Astrocyte (in vitro differentiated cells and primary cell): ENCODE results near the gene PARP9. TPM values are rescaled to one million over a fixed set of nuclear protein-coding genes. Genes with fewer than 3 reads are reported as not detected.

ENCODE experiments used
- DNase-seq: peaks from one replicate; pipeline ENCODE4 v3.0.0-alpha.2; 2010; ENCODE audit warnings: low read depth
- FAIRE-seq: peaks from 2 replicates; lab custom pipeline; 2011; peaks lifted over from hg19 to GRCh38; lab: Jason Lieb, UNC
- H2AFZ ChIP-seq: 2 replicates; pipeline ENCODE4 v1.6.0; 2012; ENCODE audit warnings: low read depth, low read length, inconsistent platforms
- H3K27ac ChIP-seq: 2 replicates; pipeline ENCODE4 v1.5.1; 2011; ENCODE audit warnings: low read depth, low read length, inconsistent platforms
- H3K27me3 ChIP-seq: 2 replicates; pipeline ENCODE4 v1.6.0; 2011; ENCODE audit warnings: low read length, inconsistent platforms; ENCODE audit not compliant: insufficient read depth
- H3K36me3 ChIP-seq: 2 replicates; pipeline ENCODE4 v1.5.1; 2011; ENCODE audit warnings: low read length, inconsistent platforms; ENCODE audit not compliant: insufficient read depth
- H3K4me1 ChIP-seq: 2 replicates; pipeline ENCODE4 v1.5.1; 2011; ENCODE audit warnings: low read length, inconsistent platforms; ENCODE audit not compliant: insufficient read depth
- H3K4me2 ChIP-seq: 2 replicates; pipeline ENCODE4 v1.6.0; 2012; ENCODE audit warnings: low read length, inconsistent platforms
- H3K4me3 ChIP-seq: 2 replicates; pipeline ENCODE4 v1.5.1; 2011; ENCODE audit warnings: low read depth, mild to moderate bottlenecking, low read length, inconsistent platforms; ENCODE audit not compliant: insufficient read depth
- H3K79me2 ChIP-seq: 2 replicates; pipeline ENCODE4 v1.6.0; 2012; ENCODE audit warnings: mild to moderate bottlenecking, low read length, inconsistent platforms; ENCODE audit not compliant: insufficient read depth
- H3K9ac ChIP-seq: 2 replicates; pipeline ENCODE4 v1.6.0; 2012; ENCODE audit warnings: mild to moderate bottlenecking, low read length, inconsistent platforms
- H3K9me3 ChIP-seq: 2 replicates; pipeline ENCODE4 v1.5.1; 2012; ENCODE audit warnings: low read depth, mild to moderate bottlenecking, low read length, inconsistent platforms; ENCODE audit not compliant: insufficient read depth
- H4K20me1 ChIP-seq: 2 replicates; pipeline ENCODE4 v1.6.0; 2012; ENCODE audit warnings: low read length, inconsistent platforms; ENCODE audit not compliant: insufficient read depth
- H3K27ac Mint-ChIP-seq: one replicate; pipeline ENCODE4 v1.8.0; 2021; ENCODE audit warnings: mild to moderate bottlenecking, mixed read lengths; ENCODE audit not compliant: unreplicated experiment
- H3K27me3 Mint-ChIP-seq: one replicate; pipeline ENCODE4 v1.8.0; 2021; ENCODE audit warnings: low read depth, mixed read lengths; ENCODE audit not compliant: unreplicated experiment
- H3K36me3 Mint-ChIP-seq: one replicate; pipeline ENCODE4 v1.8.0; 2021; ENCODE audit warnings: low read depth, mixed read lengths; ENCODE audit not compliant: unreplicated experiment
- H3K4me1 Mint-ChIP-seq: one replicate; pipeline ENCODE4 v1.8.0; 2021; ENCODE audit warnings: low read depth, mixed read lengths; ENCODE audit not compliant: unreplicated experiment
- H3K4me3 Mint-ChIP-seq: one replicate; pipeline ENCODE4 v1.8.0; 2021; ENCODE audit warnings: mild to moderate bottlenecking, moderate library complexity, mixed read lengths; ENCODE audit not compliant: unreplicated experiment
- H3K9me3 Mint-ChIP-seq: one replicate; pipeline ENCODE4 v1.8.0; 2021; ENCODE audit warnings: mild to moderate bottlenecking, mixed read lengths; ENCODE audit not compliant: unreplicated experiment
- CTCF ChIP-seq: IDR thresholded peaks from 2 replicates; pipeline ENCODE4 v1.5.1; 2011; ENCODE audit warnings: low read depth, mild to moderate bottlenecking, inconsistent platforms, low read length, moderate library complexity; ENCODE audit not compliant: insufficient read depth
- EZH2 ChIP-seq: IDR thresholded peaks from 2 replicates; pipeline ENCODE4 v1.6.1; 2012; ENCODE audit warnings: mild to moderate bottlenecking, low read length, inconsistent platforms; ENCODE audit not compliant: insufficient read depth
- total RNA-seq: library from RNA; stranded (reverse); gene quantifications from 2 replicates; pipeline ENCODE4 v1.2.1, GENCODE V29; 2021

PARP9 gene
- total RNA-seq, 1 donor from 2014 or later = 74.1 TPM

- Histone ChIP-seq H3K9ac (peak overlapping the region; percentile 40), H3K4me1 (peaks cover 10% of the 10 kb centered on the region), H3K27ac (peak overlapping the region; percentile 60), H3K79me2 (no peaks in the 10 kb centered on the region), H3K4me2 (peak overlapping the region; percentile 51), H3K9me3 (no peaks in the 10 kb centered on the region), H2AFZ (peak overlapping the region; percentile 23), H3K4me3 (no peak overlapping the region), H3K36me3 (peaks cover 5% of the 10 kb centered on the region), H3K27me3 (no peaks in the 10 kb centered on the region), H4K20me1 (peaks cover 4% of the 10 kb centered on the region)
- peak overlapping the region; percentile 46 for H3K4me3 Mint-ChIP-seq
- H3K27ac Mint-ChIP-seq = peak overlapping the region; percentile 94
- no peaks in the 10 kb centered on the region for H3K27me3 Mint-ChIP-seq
- DNase-seq (peak; percentile 54), FAIRE-seq (no peak)
- H3K36me3 Mint-ChIP-seq = peaks cover 37% of the 10 kb centered on the region
- peaks cover 21% of the 10 kb centered on the region for H3K4me1 Mint-ChIP-seq
- TF ChIP-seq EZH2 = no peak
- TF ChIP-seq CTCF = no peak
- H3K9me3 Mint-ChIP-seq = no peaks in the 10 kb centered on the region
Measured at GRCh38 chr3:122555275-122556071, 8.6 kb downstream of the PARP9 start.

GRCh38 chr3:122553171-122553570, 10.9 kb downstream of the PARP9 start:
- H3K36me3 Mint-ChIP-seq = peaks cover 33% of the 10 kb centered on the region
- H3K4me1 Mint-ChIP-seq = peaks cover 17% of the 10 kb centered on the region
- no peaks in the 10 kb centered on the region for H3K9me3 Mint-ChIP-seq
- Histone ChIP-seq H3K9ac (no peak overlapping the region), H4K20me1 (peaks cover 4% of the 10 kb centered on the region), H2AFZ (no peak overlapping the region), H3K27ac (no peak overlapping the region), H3K79me2 (no peaks in the 10 kb centered on the region), H3K27me3 (no peaks in the 10 kb centered on the region), H3K9me3 (no peaks in the 10 kb centered on the region), H3K36me3 (peaks cover 5% of the 10 kb centered on the region), H3K4me1 (peaks cover 10% of the 10 kb centered on the region), H3K4me3 (no peak overlapping the region), H3K4me2 (no peak overlapping the region)
- H3K27ac Mint-ChIP-seq = no peak overlapping the region
- DNase-seq (no peak), FAIRE-seq (no peak)
- TF ChIP-seq CTCF (no peak), EZH2 (no peak)
- no peak overlapping the region for H3K4me3 Mint-ChIP-seq
- H3K27me3 Mint-ChIP-seq = no peaks in the 10 kb centered on the region

GRCh38 chr3:122548619-122549018, 15.5 kb downstream of the PARP9 start:
- Histone ChIP-seq H3K27ac (no peak overlapping the region), H2AFZ (no peak overlapping the region), H3K79me2 (no peaks in the 10 kb centered on the region), H4K20me1 (no peaks in the 10 kb centered on the region), H3K4me3 (no peak overlapping the region), H3K9me3 (no peaks in the 10 kb centered on the region), H3K36me3 (no peaks in the 10 kb centered on the region), H3K4me2 (no peak overlapping the region), H3K4me1 (no peaks in the 10 kb centered on the region), H3K27me3 (no peaks in the 10 kb centered on the region), H3K9ac (no peak overlapping the region)
- H3K36me3 Mint-ChIP-seq = peaks cover 34% of the 10 kb centered on the region
- FAIRE-seq (no peak), DNase-seq (no peak)
- no peak for TF ChIP-seq CTCF
- TF ChIP-seq EZH2 = no peak
- no peaks in the 10 kb centered on the region for H3K27me3 Mint-ChIP-seq
- no peak overlapping the region for H3K4me3 Mint-ChIP-seq
- no peak overlapping the region for H3K27ac Mint-ChIP-seq
- H3K9me3 Mint-ChIP-seq = no peaks in the 10 kb centered on the region
- peaks cover under 1% of the 10 kb centered on the region for H3K4me1 Mint-ChIP-seq
